Tibial nerve (tissue), 4 donors: Measurements from ENCODE around the gene FOXA2. TPM values are rescaled to one million over a fixed set of nuclear protein-coding genes. Genes with fewer than 3 reads are reported as not detected.
A peak's percentile ranks its signal among the peaks of the same experiment; 100 is the strongest.

Source experiments
- DNase-seq, 2 donors: peaks; one replicate each; pipeline ENCODE4 v3.0.0-alpha.2; 2019; ENCODE audit warnings: low spot score in 2 of 2
- H3K27ac ChIP-seq, 4 donors: fragments of 200-600 bp; sonication (generic) in 3 of 4; one replicate each; pipeline ENCODE4 v1.5.1; 2017 to 2019; ENCODE audit warnings: mild to moderate bottlenecking in 1 of 4
- H3K27me3 ChIP-seq, 2 donors: fragments of 200-600 bp; sonication (generic) in 1 of 2; one replicate each; pipeline versions ENCODE4 v1.5.1 to v1.6.0; 2017 to 2019
- H3K36me3 ChIP-seq, 3 donors: fragments of 200-600 bp; sonication (generic); one replicate each; pipeline ENCODE4 v1.5.1; 2018 to 2019
- H3K4me1 ChIP-seq, 4 donors: fragments of 200-600 bp; sonication (generic) in 3 of 4; one replicate each; pipeline ENCODE4 v1.5.1; 2017 to 2019
- H3K4me3 ChIP-seq, 4 donors: fragments of 200-600 bp; sonication (generic) in 3 of 4; one replicate each; pipeline ENCODE4 v1.5.1; 2017 to 2019; ENCODE audit warnings: mild to moderate bottlenecking in 1 of 4, moderate library complexity in 1 of 4
- H3K9me3 ChIP-seq, 4 donors: fragments of 200-600 bp; sonication (generic) in 3 of 4; one replicate each; pipeline ENCODE4 v1.5.1; 2017 to 2019
- CTCF ChIP-seq, 5 experiments: fragments of 200-600 bp in 3 of 5; fragments of 450-650 bp in 2 of 5; sonication (generic) in 3 of 5; IDR thresholded peaks; one replicate each; pipeline ENCODE4 v1.5.1; 2016 to 2019; ENCODE audit warnings: antibody characterized with exemption in 5 of 5, mild to moderate bottlenecking in 3 of 5, moderate library complexity in 2 of 5
- EP300 ChIP-seq, 2 donors: sonication (generic); formaldehyde crosslinking; IDR thresholded peaks; one replicate each; pipeline ENCODE4 v1.6.1; 2017; ENCODE audit warnings: antibody characterized with exemption in 2 of 2, mild to moderate bottlenecking in 1 of 2
- POLR2A ChIP-seq, 2 donors: fragments of 450-650 bp; IDR thresholded peaks; one replicate each; pipeline ENCODE4 v1.6.1; 2017; ENCODE audit warnings: antibody characterized with exemption in 2 of 2, mild to moderate bottlenecking in 2 of 2, moderate library complexity in 2 of 2
- WGBS, 2 donors: methylation state at CpG; one replicate each; pipeline ENCODE4 v1.1.5; 2018; 5-methylcytosine and 5-hydroxymethylcytosine counted together
- total RNA-seq, 4 donors: library from RNA; depleted of rRNA; stranded (reverse); fragments of >200 nt; gene quantifications; one replicate each; pipeline ENCODE4 v1.1.0, GENCODE V29; 2016

FOXA2 gene
- under 1 TPM in 1 of 4 donors, not detected in 3; 0.60 TPM for total RNA-seq

GRCh38 chr20:22584522-22584921, at the start of gene FOXA2:
FOXA2 (minus strand) TSS chr20:22584572; CDS start chr20:22584278, 294 bp downstream.
- Histone ChIP-seq H3K27me3 (peaks cover 0 to 94% of the 10 kb centered on the region in 2 donors), H3K9me3 (no peaks in the 10 kb centered on the region), H3K4me3 (peak within 1 kb of the TSS in 1 of 4 donors; percentile 9), H3K4me1 (peaks cover 0 to 45% (median 3%) of the 10 kb centered on the region in 4 donors), H3K27ac (no peak within 1 kb of the TSS), H3K36me3 (no peaks in the 10 kb centered on the region)
- TF ChIP-seq POLR2A (IDR thresholded peaks at IDR 0.05) (no peak), CTCF (IDR thresholded peaks at IDR 0.05) (no peak), EP300 (IDR thresholded peaks at IDR 0.05) (no peak)
- 0 to 4% methylated on average over 16 to 40 of the region's 42 CpGs for WGBS, 2 donors
- no peak for DNase-seq

DNA sequence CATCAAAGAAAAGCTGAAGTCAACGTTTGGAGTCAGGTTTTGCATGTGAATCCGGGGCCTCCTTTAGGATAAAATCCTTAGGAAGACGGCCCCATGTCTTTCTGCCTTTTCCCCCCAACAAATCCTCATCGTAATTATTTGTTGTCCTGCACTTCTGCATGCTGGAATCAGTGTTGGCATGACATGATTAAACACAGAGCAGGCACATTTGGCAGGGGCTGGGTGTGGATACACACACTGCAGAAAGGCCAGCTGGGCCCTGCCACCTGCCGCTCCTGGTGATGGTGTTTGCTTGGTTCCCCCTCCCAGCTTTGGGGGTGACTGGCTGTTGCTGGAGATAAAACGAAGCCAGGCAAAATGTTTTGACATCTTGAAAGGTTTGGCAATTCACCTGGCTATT, 46.3 kb upstream of the FOXA2 start:
- DNase-seq, result no peak
- WGBS, 2 donors, result 57 to 61% methylated on average over 6 of the region's 6 CpGs
- TF ChIP-seq POLR2A (IDR thresholded peaks at IDR 0.05) (no peak), EP300 (IDR thresholded peaks at IDR 0.05) (no peak)
- H3K4me3 ChIP-seq, result no peak overlapping the region
- H3K36me3 ChIP-seq, result no peaks in the 10 kb centered on the region
- no peak overlapping the region for H3K27ac ChIP-seq
- no peaks in the 10 kb centered on the region for H3K27me3 ChIP-seq
- no peaks in the 10 kb centered on the region for H3K9me3 ChIP-seq
- no peaks in the 10 kb centered on the region for H3K4me1 ChIP-seq

DNA sequence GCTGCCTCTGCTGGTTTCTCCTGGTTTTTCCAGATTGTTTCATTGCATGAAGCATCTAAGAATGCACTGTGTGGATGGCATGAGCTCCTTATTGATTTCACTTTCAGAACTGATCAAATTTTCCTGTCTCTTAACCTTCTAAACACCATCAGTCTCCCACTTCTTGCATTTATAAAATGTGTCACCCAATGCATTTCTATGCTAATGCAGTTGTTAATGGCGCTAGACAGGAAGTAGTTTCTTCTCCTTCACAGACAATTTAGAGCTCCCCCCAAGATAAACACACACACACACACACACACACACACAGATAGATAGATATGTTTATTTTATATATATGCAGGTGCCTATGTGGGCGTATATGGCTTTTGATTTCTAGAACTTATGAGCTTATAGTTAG, 45.6 kb upstream of the FOXA2 start:
- Histone ChIP-seq H3K4me1 (no peaks in the 10 kb centered on the region), H3K27me3 (no peaks in the 10 kb centered on the region), H3K36me3 (no peaks in the 10 kb centered on the region), H3K4me3 (no peak overlapping the region), H3K27ac (no peak overlapping the region), H3K9me3 (no peaks in the 10 kb centered on the region)
- 74 to 85% methylated on average over 2 of the region's 2 CpGs for WGBS, 2 donors
- TF ChIP-seq POLR2A (IDR thresholded peaks at IDR 0.05) (no peak), EP300 (IDR thresholded peaks at IDR 0.05) (no peak), CTCF (IDR thresholded peaks at IDR 0.05) (no peak)
- no peak for DNase-seq

DNA sequence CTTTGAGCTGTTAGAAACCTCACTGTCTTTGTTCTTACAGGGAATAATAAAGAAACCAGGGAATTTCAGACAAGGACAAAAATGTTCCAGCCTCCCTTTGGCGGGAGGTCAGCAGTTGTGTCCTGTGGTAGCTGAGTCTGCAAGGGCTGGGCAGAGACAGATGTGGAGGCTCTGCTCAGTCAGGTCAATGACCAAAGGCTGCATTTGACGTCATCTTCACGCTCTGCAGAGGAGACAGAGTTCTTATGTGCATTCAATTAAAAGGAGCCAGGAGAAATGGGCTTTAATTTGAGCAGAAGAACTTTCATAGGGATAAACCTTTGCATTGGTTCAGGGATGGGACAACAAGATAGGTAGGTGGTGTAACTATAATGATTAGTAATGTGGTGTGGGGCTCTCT, 45.1 kb upstream of the FOXA2 start:
- no peaks in the 10 kb centered on the region for H3K9me3 ChIP-seq
- H3K27ac ChIP-seq, result no peak overlapping the region
- WGBS, 2 donors, result 57 to 58% methylated on average over 3 of the region's 3 CpGs
- H3K27me3 ChIP-seq, result no peaks in the 10 kb centered on the region
- H3K4me1 ChIP-seq, result no peaks in the 10 kb centered on the region
- H3K36me3 ChIP-seq, result no peaks in the 10 kb centered on the region
- TF ChIP-seq POLR2A (IDR thresholded peaks at IDR 0.05) (no peak), CTCF (IDR thresholded peaks at IDR 0.05) (no peak), EP300 (IDR thresholded peaks at IDR 0.05) (no peak)
- no peak overlapping the region for H3K4me3 ChIP-seq
- no peak for DNase-seq

GRCh38 chr20:22626496-22626895, 42.1 kb upstream of the FOXA2 start:
- Histone ChIP-seq H3K4me1 (no peaks in the 10 kb centered on the region), H3K9me3 (no peaks in the 10 kb centered on the region), H3K4me3 (no peak overlapping the region), H3K27me3 (no peaks in the 10 kb centered on the region), H3K36me3 (no peaks in the 10 kb centered on the region), H3K27ac (no peak overlapping the region)
- 81 to 88% methylated on average over 1 of the region's 1 CpG for WGBS, 2 donors
- TF ChIP-seq CTCF (IDR thresholded peaks at IDR 0.05) (no peak), POLR2A (IDR thresholded peaks at IDR 0.05) (no peak), EP300 (IDR thresholded peaks at IDR 0.05) (no peak)
- no peak for DNase-seq

DNA sequence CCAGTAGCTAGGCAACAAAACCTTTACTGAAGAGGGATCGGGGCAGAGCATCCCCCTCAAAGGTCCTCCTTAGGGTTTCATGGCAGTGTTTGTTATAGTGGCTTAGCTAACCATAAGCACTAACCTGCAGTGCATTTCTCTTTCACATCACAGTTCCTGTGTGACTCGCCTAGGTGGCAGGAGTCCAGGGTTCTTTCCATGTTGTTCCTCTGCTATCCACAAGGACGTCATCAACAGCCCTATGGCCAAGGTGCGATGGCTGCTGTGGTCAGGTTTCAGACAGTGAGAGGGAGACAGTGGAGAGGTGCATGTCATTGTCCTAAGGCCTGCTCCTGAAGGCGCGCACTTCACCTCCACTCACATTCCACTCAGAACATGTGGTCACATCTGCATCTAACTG, 38.8 kb upstream of the FOXA2 start:
- DNase-seq, result no peak
- no peaks in the 10 kb centered on the region for H3K27me3 ChIP-seq
- no peak overlapping the region for H3K27ac ChIP-seq
- no peaks in the 10 kb centered on the region for H3K4me1 ChIP-seq
- WGBS, 2 donors, result 77 to 84% methylated on average over 6 of the region's 6 CpGs
- TF ChIP-seq CTCF (IDR thresholded peaks at IDR 0.05) (no peak), EP300 (IDR thresholded peaks at IDR 0.05) (no peak), POLR2A (IDR thresholded peaks at IDR 0.05) (no peak)
- no peaks in the 10 kb centered on the region for H3K36me3 ChIP-seq
- no peak overlapping the region for H3K4me3 ChIP-seq
- H3K9me3 ChIP-seq, result no peaks in the 10 kb centered on the region
